SK-N-SH (cell line): ENCODE data around the gene REEP3. TPM values are rescaled to one million over a fixed set of nuclear protein-coding genes. Genes with fewer than 3 reads are reported as not detected.

ENCODE experiments used
- CTCF ChIA-PET: fragments of 300-600, 350-600 bp; formaldehyde crosslinking; extraction: SDS; loops from one replicate; lab custom pipeline; 2021; lab: Yijun Ruan, JAX
- POLR2A ChIA-PET: fragments of 350-600 bp; sonication (Branson Sonifier 250); formaldehyde crosslinking; extraction: SDS; loops from one replicate; lab custom pipeline; 2020; ENCODE audit warnings: antibody characterized with exemption, inconsistent platforms; lab: Yijun Ruan, JAX
- DNase-seq: peaks from one replicate; pipeline ENCODE4 v3.0.0; 2012
- H2AFZ ChIP-seq: fragments of 200-600 bp; sonication (generic); 2 replicates; pipeline ENCODE4 v1.8.1; 2016; ENCODE audit warnings: antibody characterized with exemption, mild to moderate bottlenecking, low read depth
- H3F3A ChIP-seq: fragments of 200-600 bp; sonication (generic); replicated peaks from 2 replicates; pipeline ENCODE3; 2016; ENCODE audit warnings: antibody characterized with exemption, mild to moderate bottlenecking; ENCODE audit not compliant: insufficient read depth
- H3K27ac ChIP-seq, 2 experiments: fragments of 200-500 bp in 1 of 2; fragments of 200-600 bp in 1 of 2; sonication (Bioruptor generic) in 1 of 2; sonication (generic), shearing (Covaris generic) in 1 of 2; 2 replicates each; pipeline versions ENCODE4 v1.5.1 to v1.6.1; 2014 to 2016; ENCODE audit warnings: low read depth in 2 of 2, inconsistent platforms in 1 of 2, low read length in 1 of 2, mild to moderate bottlenecking in 1 of 2, mixed read lengths in 1 of 2
- H3K27me3 ChIP-seq: fragments of 200-600 bp; sonication (generic), shearing (Covaris generic); 2 replicates; pipeline ENCODE4 v1.6.1; 2016; ENCODE audit warnings: mixed run types; ENCODE audit not compliant: insufficient read depth
- H3K36me3 ChIP-seq, 2 experiments: fragments of 200-500 bp in 1 of 2; fragments of 200-600 bp in 1 of 2; sonication (Bioruptor generic) in 1 of 2; sonication (generic) in 1 of 2; replicated peaks in 1 of 2; 2 replicates each; pipeline versions ENCODE3 to v1.5.1; 2014 to 2016; ENCODE audit warnings: low read length in 1 of 2, mild to moderate bottlenecking in 1 of 2; ENCODE audit not compliant: insufficient read depth in 2 of 2, control insufficient read depth in 1 of 2
- H3K4me1 ChIP-seq, 2 experiments: fragments of 200-500 bp in 1 of 2; fragments of 200-600 bp in 1 of 2; sonication (Bioruptor generic) in 1 of 2; sonication (generic), shearing (Covaris generic) in 1 of 2; 2 replicates each; pipeline versions ENCODE4 v1.5.1 to v1.6.1; 2014 to 2016; ENCODE audit warnings: low read depth in 1 of 2, low read length in 1 of 2, mixed run types in 1 of 2; ENCODE audit not compliant: insufficient read depth in 2 of 2, control insufficient read depth in 1 of 2
- H3K4me2 ChIP-seq: fragments of 200-600 bp; sonication (generic), shearing (Covaris generic); 2 replicates; pipeline ENCODE4 v1.6.1; 2017; ENCODE audit warnings: mixed run types
- H3K4me3 ChIP-seq, 2 experiments: fragments of 200-500 bp in 1 of 2; fragments of 200-600 bp in 1 of 2; sonication (Bioruptor generic) in 1 of 2; sonication (generic), shearing (Covaris generic) in 1 of 2; 2 replicates each; pipeline versions ENCODE4 v1.5.1 to v1.8.1; 2014 to 2016; ENCODE audit warnings: low read depth in 2 of 2, inconsistent platforms in 1 of 2, low read length in 1 of 2, mild to moderate bottlenecking in 1 of 2, mixed read lengths in 1 of 2, moderate library complexity in 1 of 2
- H3K79me2 ChIP-seq: fragments of 200-600 bp; sonication (generic); 2 replicates; pipeline ENCODE4 v1.8.1; 2017; ENCODE audit warnings: mild to moderate bottlenecking; ENCODE audit not compliant: insufficient read depth
- H3K9ac ChIP-seq: fragments of 200-600 bp; sonication (generic); 2 replicates; pipeline ENCODE4 v1.6.1; 2017; ENCODE audit warnings: mixed run types
- H3K9me2 ChIP-seq: fragments of 200-600 bp; sonication (generic); 2 replicates; pipeline ENCODE4 v1.6.1; 2017; ENCODE audit warnings: mixed run types
- H3K9me3 ChIP-seq: fragments of 200-600 bp; sonication (generic); 2 replicates; pipeline ENCODE4 v1.6.1; 2017; ENCODE audit warnings: mixed run types, mild to moderate bottlenecking, moderate library complexity
- H4K20me1 ChIP-seq: fragments of 200-600 bp; sonication (generic); 2 replicates; pipeline ENCODE4 v1.6.1; 2017; ENCODE audit warnings: mild to moderate bottlenecking, mixed run types; ENCODE audit not compliant: insufficient read depth
- CHD2 ChIP-seq: fragments of 150-350 bp; IDR thresholded peaks from 2 replicates; pipeline ENCODE4 v1.6.1; 2018; ENCODE audit warnings: low read length; ENCODE audit not compliant: partially characterized antibody
- CTCF ChIP-seq: fragments of 200-600 bp; sonication (generic); IDR thresholded peaks from 2 replicates; pipeline ENCODE4 v1.6.1; 2017; ENCODE audit warnings: antibody characterized with exemption, mild to moderate bottlenecking, moderate library complexity
- ELF1 ChIP-seq: IDR thresholded peaks from 2 replicates; pipeline ENCODE4 v1.4.0; 2012
- FOSL2 ChIP-seq: IDR thresholded peaks from 2 replicates; pipeline ENCODE4 v1.4.0; 2012; ENCODE audit warnings: low read depth, mild to moderate bottlenecking, moderate library complexity, borderline replicate concordance
- GABPA ChIP-seq: IDR thresholded peaks from 2 replicates; pipeline ENCODE4 v1.4.0; 2012; ENCODE audit warnings: low read depth, mild to moderate bottlenecking
- GATA2 ChIP-seq: sonication (generic); formaldehyde crosslinking; IDR thresholded peaks from 2 replicates; pipeline ENCODE4 v1.5.0; 2020; ENCODE audit warnings: mild to moderate bottlenecking, missing genetic modification reagents
- IRF3 ChIP-seq: fragments of 150-350 bp; IDR thresholded peaks from 2 replicates; pipeline ENCODE4 v1.6.1; 2016; ENCODE audit warnings: mild to moderate bottlenecking, low read depth, low read length
- NFIC ChIP-seq: IDR thresholded peaks from 2 replicates; pipeline ENCODE4 v1.4.0; 2012; ENCODE audit warnings: borderline replicate concordance
- PBX3 ChIP-seq: IDR thresholded peaks from 2 replicates; pipeline ENCODE4; 2012
- POLR2AphosphoS5 ChIP-seq: IDR thresholded peaks from 2 replicates; pipeline ENCODE4 v1.6.1; 2012; ENCODE audit warnings: low read depth, low read length
- RAD21 ChIP-seq: IDR thresholded peaks from 2 replicates; pipeline ENCODE4 v1.6.1; 2012; ENCODE audit warnings: mild to moderate bottlenecking, low read length
- RCOR1 ChIP-seq: fragments of 150-350 bp; IDR thresholded peaks from 2 replicates; pipeline ENCODE4 v1.6.1; 2017; ENCODE audit warnings: antibody characterized with exemption, low read length
- TEAD4 ChIP-seq: IDR thresholded peaks from 2 replicates; pipeline ENCODE4 v1.4.0; 2012; ENCODE audit warnings: mild to moderate bottlenecking, borderline replicate concordance; ENCODE audit not compliant: insufficient read depth
- USF1 ChIP-seq: IDR thresholded peaks from 2 replicates; pipeline ENCODE4 v1.4.0; 2012; ENCODE audit warnings: low read depth, borderline replicate concordance
- YY1 ChIP-seq: IDR thresholded peaks from 2 replicates; pipeline ENCODE4 v1.4.0; 2012; ENCODE audit warnings: low read depth, mild to moderate bottlenecking
- WGBS: methylation state at CpG from one replicate; pipeline ENCODE4 v1.1.6; 2017; ENCODE audit warnings: low lambda C conversion rate; 5-methylcytosine and 5-hydroxymethylcytosine counted together
- polyA plus RNA-seq, 3 experiments: library from polyadenylated mRNA; depleted of rRNA; stranded (reverse); fragments of >200 nt; gene quantifications; 2 replicates each; pipeline ENCODE4 v1.2.3, GENCODE V29; 2012

The REEP3 gene
- polyA plus RNA-seq, 1 of the 3 experiments (the other 2 are of a cell fraction): 7.6 TPM

GRCh38 chr10:63483983-63484382 is 37.2 kb upstream of the REEP3 start:
- WGBS: 91% methylated on average over 1 of the region's 1 CpG
- peaks cover 15% of the 10 kb centered on the region for H4K20me1 ChIP-seq
- CTCF ChIA-PET: interaction anchor here (0.5 to 1.2 kb wide), 3 partner anchors 15 to 54 kb away, joined by 3 to 4 read pairs (median 3); no protein-coding TSS in a partner anchor

GRCh38 chr10:63487990-63488389 is 33.2 kb upstream of the REEP3 start:
- CTCF ChIA-PET: interaction anchor here (1.7 kb wide), 1 partner anchor 141 kb away, joined by 4 read pairs; no protein-coding TSS in a partner anchor
- 89% methylated on average over 3 of the region's 3 CpGs for WGBS
- TF ChIP-seq GATA2 (CRISPR knock-in tag) (no peak), CHD2 (no peak), USF1 (no peak), POLR2AphosphoS5 (no peak), YY1 (no peak), RAD21 (no peak), GABPA (no peak), CTCF (no peak), ELF1 (no peak), IRF3 (no peak), NFIC (no peak), TEAD4 (no peak), FOSL2 (no peak)

More at GRCh38 chr10:63483983-63484382, 37.2 kb upstream of the REEP3 start:
- Histone ChIP-seq H3K79me2 (peaks cover 88% of the 10 kb centered on the region), H3K27me3 (no peaks in the 10 kb centered on the region), H3K4me3 (no peak overlapping the region), H3K4me1 (peaks cover 6 to 25% of the 10 kb centered on the region in 2 experiments; a peak in 3 of 4 replicates)
- TF ChIP-seq RCOR1 (no peak), PBX3 (0 out of 2 replicates have a peak, but pooled peaks have one; percentile 8), IRF3 (no peak)
- TF ChIP-seq, all 33 proteins: peak for 1
- Histone ChIP-seq H3K4me2 (no peak overlapping the region), H2AFZ (no peak overlapping the region), H3K9me2 (no peaks in the 10 kb centered on the region), H3K27ac (no peak overlapping the region), H3F3A (no peaks in the 10 kb centered on the region), H3K9me3 (no peaks in the 10 kb centered on the region), H3K36me3 (no peaks in the 10 kb centered on the region), H3K9ac (no peak overlapping the region)
- POLR2A ChIA-PET: no interaction called here
- no peak for DNase-seq

More at GRCh38 chr10:63487990-63488389, 33.2 kb upstream of the REEP3 start:
- H3K9me2 ChIP-seq: no peaks in the 10 kb centered on the region
- H4K20me1 ChIP-seq: peaks cover 3% of the 10 kb centered on the region
- no peak overlapping the region for H3K4me2 ChIP-seq
- H3F3A ChIP-seq: peaks cover 13% of the 10 kb centered on the region
- POLR2A ChIA-PET: no interaction called here
- H3K9ac ChIP-seq: no peak overlapping the region
- peaks cover 88% of the 10 kb centered on the region for H3K79me2 ChIP-seq
- H3K36me3 ChIP-seq: no peaks in the 10 kb centered on the region
- H3K4me3 ChIP-seq: no peak overlapping the region
- peaks cover 15 to 18% of the 10 kb centered on the region in 2 experiments; a peak in 3 of 4 replicates for H3K4me1 ChIP-seq
- H3K27ac ChIP-seq: no peak overlapping the region
- H3K9me3 ChIP-seq: no peaks in the 10 kb centered on the region
- H2AFZ ChIP-seq: no peak overlapping the region
- H3K27me3 ChIP-seq: no peaks in the 10 kb centered on the region
- no peak for DNase-seq
